Midbrain (tissue), 1 donor: ENCODE measurements around the gene ZC3H12A.

Experiments
- DNase-seq: peaks from one replicate; lab custom pipeline; 2025; lab: John Stamatoyannopoulos, UW

ZC3H12A gene

DNA sequence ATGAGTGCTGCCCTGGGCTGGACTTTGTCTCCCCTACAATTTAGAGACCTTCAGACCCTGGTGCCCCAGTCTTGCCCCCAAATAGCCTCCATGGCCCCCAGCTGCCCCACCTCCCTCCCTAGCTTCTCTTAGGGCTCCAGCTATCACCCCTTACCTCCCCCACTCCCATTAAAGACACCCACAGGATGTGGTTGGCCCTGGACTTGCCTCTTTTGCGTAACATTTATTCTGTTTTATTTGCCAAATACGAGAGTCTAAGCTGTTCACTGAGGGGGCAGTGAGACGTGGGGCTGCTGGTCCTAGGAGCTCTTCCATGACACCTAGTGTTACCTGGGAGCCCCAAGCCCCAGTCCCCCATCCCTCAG, 4.5 kb downstream of the ZC3H12A start:
- no peak for DNase-seq

GRCh38 chr1:37479255-37480124, 5.1 kb downstream of the ZC3H12A start:
- no peak for DNase-seq

GRCh38 chr1:37480125-37480466, 5.7 kb downstream of the ZC3H12A start:
- no peak for DNase-seq

- no peak for DNase-seq
Observed at GRCh38 chr1:37480581-37481288, 6.4 kb downstream of the ZC3H12A start.

- no peak for DNase-seq
Observed at GRCh38 chr1:37481289-37482003, 7.1 kb downstream of the ZC3H12A start.

- no peak for DNase-seq
Observed at GRCh38 chr1:37482004-37482785, 7.8 kb downstream of the ZC3H12A start.

DNA sequence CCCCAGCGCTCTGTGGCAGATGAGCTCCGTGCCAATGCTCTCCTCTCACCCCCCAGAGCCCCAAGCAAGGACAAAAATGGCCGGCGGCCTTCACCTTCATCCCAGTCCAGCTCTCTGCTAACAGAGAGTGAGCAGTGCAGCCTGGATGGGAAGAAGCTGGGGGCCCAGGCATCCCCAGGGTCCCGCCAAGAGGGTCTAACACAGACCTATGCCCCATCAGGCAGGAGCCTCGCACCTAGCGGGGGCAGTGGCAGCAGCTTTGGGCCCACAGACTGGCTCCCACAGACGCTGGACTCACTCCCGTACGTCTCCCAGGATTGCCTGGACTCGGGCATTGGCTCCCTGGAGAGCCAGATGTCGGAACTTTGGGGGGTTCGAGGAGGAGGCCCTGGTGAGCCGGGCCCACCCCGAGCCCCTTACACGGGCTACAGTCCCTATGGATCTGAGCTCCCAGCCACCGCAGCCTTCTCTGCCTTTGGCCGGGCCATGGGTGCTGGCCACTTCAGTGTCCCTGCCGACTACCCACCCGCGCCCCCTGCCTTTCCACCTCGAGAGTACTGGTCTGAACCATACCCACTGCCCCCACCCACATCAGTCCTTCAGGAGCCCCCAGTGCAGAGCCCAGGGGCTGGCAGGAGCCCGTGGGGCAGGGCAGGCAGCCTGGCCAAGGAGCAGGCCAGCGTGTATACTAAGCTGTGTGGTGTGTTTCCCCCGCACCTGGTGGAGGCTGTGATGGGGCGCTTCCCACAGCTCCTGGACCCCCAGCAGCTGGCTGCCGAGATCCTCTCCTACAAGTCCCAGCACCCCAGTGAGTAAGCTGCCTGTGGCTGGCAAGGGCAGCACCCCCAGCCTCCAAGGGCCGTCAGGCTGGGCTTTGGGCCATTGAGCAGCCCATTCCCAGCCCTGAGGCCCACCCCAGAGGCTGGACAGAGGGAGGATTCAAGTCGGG, 8.7 kb downstream of the ZC3H12A start:
- no peak for DNase-seq

DNA sequence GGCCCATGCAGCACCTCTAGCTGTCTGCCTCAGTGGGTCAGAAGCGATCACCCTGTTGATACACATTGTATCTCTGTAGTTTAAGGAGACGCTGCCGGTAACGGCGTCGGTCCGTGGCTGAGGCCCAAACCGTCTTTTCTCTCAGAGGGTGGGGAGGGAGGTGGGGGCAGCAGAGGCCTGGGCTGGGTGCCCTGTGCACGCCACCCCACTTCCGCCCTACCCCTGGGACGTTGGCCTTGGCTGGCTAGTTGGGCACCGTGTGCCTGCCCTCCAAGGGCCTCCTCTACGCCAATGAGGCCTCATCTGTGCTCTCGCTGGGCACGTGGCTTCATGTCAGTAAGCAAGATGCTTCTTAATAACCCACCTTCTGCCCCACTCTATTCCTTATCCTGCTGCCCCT, 9.4 kb downstream of the ZC3H12A start:
- no peak for DNase-seq

- DNase-seq = no peak
Observed at GRCh38 chr1:37484325-37485051, 10.1 kb downstream of the ZC3H12A start.

DNA sequence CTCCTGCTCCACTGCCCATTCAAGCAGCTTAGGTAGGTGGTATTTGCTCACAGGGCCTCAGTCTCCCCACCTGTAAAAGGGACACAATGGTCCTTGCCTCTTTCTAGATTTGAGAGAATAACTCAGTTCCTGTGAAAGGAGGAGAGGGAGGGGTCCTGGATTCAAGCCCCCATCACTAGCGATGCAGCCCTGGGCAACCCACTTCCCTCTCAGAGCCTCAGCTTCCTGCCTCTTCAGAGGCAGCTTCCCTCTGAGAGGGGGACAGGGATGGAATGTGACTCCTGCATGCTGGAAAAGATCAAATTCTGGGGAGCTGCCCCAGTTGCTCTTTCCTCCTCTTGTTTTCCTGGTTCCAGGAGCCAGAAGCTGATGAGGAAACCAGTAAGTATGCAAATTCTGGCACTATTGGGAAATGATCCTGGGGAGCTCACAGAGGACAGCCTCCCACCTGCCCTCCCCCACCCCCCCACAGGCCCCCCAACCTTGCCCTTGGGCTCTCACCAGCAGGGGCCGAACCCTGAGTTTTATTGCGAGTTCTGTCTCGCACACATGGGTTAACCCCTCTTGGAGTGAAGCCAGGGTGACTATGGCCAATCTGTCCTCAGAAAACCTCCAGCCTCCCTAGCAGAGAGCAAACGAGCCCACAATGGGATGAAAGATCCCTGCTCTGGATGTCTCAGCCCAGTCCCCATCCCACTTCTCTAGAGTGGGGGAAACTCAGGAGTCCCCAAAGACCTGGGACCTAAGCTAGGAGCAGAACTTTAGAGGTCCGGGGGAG, 11.7 kb downstream of the ZC3H12A start:
- DNase-seq = no peak

DNA sequence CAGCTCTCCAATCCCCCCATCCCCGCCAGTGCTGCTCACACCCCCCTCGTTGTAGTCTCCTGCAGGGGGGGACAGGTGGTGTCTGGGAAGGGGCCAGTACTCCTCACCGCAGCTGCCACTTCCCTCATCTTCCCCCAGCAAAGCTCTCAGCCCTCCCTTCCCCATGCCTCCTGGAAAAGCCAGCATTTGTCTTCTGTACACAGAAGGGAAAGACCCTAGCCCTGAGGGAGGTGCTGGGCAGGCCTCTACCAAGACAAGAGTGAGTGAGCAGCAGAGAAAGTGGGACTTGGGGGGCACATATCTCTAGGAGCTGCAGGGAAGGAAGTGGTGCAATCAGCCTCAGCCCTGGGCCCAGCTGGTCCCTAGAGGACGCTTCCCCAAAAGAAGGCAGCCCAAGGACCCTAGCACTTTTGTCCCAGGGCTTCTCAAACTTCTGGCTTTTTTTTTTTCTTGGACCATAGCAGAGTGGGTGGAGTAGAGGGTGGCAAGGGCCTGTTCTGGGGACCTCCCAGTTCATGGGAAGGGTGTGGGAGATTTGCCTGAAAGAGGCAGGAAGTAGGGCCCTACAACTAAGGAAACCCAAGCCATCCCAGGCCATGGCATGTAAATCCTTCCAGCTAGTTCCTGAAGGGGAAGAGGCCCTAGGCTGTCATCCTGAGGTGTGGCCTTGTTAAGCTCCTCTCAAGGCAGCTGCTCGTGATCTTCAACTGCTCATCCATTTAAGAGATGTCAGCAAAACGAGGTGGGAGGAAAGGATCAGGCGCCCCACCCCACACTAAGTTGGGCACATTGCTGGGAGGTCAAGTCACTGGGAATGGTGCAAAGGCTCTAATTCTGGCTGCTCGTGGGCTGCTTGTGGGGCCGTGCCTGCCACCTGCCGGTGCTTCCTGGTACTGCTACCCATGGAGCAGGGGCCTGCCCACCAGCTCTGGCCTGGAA, 12.6 kb downstream of the ZC3H12A start:
- DNase-seq = peak; percentile 70

GRCh38 chr1:37487619-37487984, 13.2 kb downstream of the ZC3H12A start:
- no peak for DNase-seq

- no peak for DNase-seq
Observed at GRCh38 chr1:37493336-37494098, 19.1 kb downstream of the ZC3H12A start.

GRCh38 chr1:37495875-37496274, 21.5 kb downstream of the ZC3H12A start:
- no peak for DNase-seq

GRCh38 chr1:37497832-37498231, 23.5 kb downstream of the ZC3H12A start:
- no peak for DNase-seq

GRCh38 chr1:37498872-37499617, 24.7 kb downstream of the ZC3H12A start:
- peak; percentile 44 for DNase-seq

- DNase-seq = no peak
Observed at GRCh38 chr1:37501661-37502060, 27.3 kb downstream of the ZC3H12A start.
